GM10266 (cell line): ENCODE results near the gene FAM177A1.
"Not testable (repeated sequence)": the region's sequence is repeated elsewhere in the genome, so short reads cannot be mapped to it uniquely, and the experiment has no call there.

Experiments used
- DNase-seq: peaks from one replicate; pipeline ENCODE4 v3.0.0; 2012; ENCODE audit errors: extremely low spot score
- TF ChIP-seq, protein P1 (sequence below): IDR thresholded peaks from 2 replicates; pipeline ENCODE4 v1.5.1; 2012; ENCODE audit warnings: mild to moderate bottlenecking, low read depth; ENCODE audit not compliant: control insufficient read depth, insufficient read depth; ENCODE audit errors: missing control alignments

Gene FAM177A1

DNA sequence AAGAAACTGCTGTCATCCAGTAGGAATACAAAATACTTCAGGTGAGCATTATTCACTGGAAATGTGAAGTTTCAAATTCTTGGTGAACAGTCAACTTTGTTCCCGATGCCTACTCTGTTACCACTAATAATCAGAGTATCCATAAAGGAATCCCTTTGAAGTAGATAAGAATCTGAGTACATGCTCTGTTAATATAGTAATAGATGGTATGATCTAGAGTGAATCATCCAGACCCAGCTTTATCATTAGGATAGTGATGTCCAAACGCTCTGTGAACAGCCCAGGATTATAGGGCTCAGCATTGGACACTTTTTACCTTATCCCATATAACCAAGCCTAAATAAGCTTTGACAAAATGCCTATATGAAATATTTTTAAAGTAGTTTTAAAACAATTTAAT is 42.4 kb downstream of the FAM177A1 start:
- TF ChIP-seq, protein P1, sequence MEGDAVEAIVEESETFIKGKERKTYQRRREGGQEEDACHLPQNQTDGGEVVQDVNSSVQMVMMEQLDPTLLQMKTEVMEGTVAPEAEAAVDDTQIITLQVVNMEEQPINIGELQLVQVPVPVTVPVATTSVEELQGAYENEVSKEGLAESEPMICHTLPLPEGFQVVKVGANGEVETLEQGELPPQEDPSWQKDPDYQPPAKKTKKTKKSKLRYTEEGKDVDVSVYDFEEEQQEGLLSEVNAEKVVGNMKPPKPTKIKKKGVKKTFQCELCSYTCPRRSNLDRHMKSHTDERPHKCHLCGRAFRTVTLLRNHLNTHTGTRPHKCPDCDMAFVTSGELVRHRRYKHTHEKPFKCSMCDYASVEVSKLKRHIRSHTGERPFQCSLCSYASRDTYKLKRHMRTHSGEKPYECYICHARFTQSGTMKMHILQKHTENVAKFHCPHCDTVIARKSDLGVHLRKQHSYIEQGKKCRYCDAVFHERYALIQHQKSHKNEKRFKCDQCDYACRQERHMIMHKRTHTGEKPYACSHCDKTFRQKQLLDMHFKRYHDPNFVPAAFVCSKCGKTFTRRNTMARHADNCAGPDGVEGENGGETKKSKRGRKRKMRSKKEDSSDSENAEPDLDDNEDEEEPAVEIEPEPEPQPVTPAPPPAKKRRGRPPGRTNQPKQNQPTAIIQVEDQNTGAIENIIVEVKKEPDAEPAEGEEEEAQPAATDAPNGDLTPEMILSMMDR = no peak
- no peak for DNase-seq

DNA sequence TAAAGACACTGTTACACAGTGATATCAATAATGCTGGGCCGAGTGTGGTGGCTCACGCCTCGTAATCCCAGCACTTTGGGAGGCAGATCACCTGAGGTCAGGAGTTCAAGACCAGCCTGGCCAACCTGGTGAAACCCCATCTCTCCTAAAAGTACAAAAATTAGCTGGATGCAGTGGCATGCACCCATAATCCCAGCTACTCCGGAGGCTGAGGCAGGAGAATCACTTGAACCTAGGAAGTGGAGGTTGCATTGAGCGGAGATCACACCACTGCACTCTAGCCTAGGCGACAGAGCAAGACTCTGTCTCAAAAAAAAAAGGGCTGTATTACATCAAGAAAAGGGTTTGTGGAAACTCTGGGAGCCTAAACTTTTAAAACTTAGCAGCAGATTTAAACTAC is 48.6 kb downstream of the FAM177A1 start:
- DNase-seq = not testable (repeated sequence)

DNA sequence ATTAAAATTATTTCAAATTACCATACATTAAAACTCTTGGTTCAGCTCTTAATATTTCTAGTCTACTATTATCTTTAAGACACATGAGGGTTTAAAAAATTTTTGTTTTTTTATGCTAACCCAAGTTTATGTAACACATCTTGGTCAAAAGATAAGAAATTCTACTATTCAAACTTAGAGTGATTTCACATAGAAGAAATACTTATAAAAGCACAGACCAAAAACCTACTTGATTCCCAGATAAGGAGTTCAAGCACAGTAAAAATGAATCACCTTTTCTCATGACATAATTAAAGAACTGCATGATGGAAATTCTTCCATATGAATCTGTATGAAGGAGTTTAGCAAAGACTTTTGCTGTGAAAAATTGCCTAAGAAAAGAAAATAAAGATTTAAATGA is 61.8 kb downstream of the FAM177A1 start:
- TF ChIP-seq, protein P1 = no peak
- DNase-seq = no peak

DNA sequence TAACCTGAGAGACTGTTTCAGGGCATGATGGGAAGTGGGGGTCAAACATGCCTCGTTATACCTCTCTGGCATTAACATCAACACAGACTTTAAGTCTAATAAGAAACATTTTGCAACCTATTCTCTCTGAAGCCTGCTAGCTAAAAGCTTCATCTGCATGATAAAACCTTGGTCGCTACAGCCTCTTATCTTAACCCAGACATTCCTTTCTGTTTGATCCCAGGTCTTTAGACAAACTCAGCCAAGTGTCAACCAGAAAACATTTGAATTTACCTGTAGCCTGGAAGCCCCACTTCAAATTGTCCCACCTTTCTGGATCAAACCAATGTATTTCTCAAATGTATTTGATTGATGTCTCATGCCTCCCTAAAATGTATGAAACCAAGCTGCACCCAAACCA is 66.6 kb downstream of the FAM177A1 start:
- TF ChIP-seq, protein P1 = no peak

DNA sequence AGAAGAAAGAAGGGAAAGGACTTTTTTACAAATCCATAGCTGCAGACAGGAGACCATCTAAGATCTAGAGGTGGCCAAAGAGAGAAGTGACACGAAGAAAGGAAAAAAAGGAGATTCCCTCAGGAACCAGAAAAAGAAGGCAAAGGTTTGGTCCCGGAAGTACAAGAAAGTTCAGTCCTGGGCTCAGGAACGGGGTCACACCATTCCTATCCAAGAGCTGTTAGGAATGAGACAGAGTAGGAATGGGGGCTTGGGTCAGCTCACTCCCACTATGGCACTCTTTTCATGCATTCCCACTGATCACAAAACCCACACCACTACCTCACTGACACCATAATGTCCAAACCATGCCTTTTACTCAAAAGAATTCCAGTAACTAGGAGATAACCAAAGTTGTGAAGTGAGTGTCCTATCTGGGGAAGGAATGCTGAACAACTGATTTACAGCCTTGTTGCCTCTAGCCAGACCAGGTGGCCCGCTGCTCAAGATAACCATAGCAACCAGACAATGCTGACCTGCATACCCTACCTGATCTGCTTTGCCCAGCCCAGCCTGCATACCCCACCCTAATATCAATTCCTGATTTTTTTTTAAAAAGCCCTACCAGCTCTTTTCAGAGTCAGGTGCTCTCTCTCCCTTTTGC is 67.4 kb downstream of the FAM177A1 start:
- DNase-seq = no peak
- TF ChIP-seq, protein P1 = no peak

More for the DNA sequence above, 66.6 kb downstream of the FAM177A1 start:
- no peak for DNase-seq

DNA sequence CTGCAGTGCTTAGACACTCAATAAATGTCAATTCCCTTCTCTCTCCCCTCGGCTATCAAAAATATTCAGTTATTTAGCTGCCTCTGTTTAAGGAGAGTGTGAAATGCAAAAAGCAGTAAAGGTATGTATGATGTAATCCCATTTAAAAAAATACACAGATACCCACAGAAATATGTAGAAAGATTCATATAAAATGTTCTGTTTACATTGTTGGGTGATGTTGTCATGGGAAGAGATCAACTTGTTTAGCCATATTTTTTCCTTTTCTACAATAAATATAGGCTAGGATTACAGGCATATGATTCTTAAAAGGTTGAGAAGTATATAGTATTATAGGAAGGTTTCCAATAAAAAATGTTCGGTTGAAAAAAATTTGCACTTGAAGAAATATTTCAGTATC is 68.0 kb downstream of the FAM177A1 start:
- TF ChIP-seq, protein P1 = no peak
- no peak for DNase-seq

DNA sequence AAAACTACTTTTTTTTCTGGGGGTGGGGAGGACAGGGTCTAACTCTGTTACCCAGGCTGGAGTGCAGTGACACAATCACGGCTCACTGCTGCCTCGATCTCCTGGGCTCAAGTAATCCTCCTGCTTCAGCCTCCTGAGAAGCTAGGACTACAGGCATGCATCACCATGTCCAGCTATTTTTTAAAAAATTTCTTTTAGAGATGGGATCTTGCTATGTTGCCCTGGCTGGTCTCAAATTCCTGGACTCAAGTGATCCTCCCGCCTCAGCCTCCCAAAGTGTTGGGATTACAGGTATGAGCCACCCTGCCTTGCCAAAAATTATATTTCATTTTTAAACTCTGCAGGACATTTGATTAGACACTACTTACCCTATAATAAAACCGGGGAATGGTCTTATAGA is 70.2 kb downstream of the FAM177A1 start:
- no peak for DNase-seq
- TF ChIP-seq, protein P1 = no peak

DNA sequence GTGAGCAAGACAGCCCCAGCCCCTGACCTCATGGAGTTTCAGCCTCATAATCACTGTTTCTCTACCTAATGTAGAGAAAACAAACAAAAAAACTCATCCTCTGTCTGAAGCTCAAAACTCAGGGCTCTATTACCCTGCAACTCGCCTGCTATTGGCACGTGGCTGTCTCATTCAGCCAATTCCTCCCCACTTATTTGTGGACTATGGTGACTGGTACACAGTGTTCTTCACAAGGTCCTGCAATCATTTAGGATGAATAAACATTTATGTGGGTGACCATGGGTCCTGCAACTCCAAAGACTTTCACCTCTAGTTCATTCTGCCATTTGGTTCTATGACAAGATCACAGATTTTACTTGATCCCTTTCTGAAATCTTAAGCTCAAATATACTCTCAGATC is 71.0 kb downstream of the FAM177A1 start:
- no peak for DNase-seq
- TF ChIP-seq, protein P1 = no peak
